Lower lobe of right lung (tissue), 2 donors: ENCODE data around the gene BDNF. TPM values are rescaled to one million over a fixed set of nuclear protein-coding genes. Genes with fewer than 3 reads are reported as not detected.

Experiments used
- ATAC-seq, 2 donors: fragments of 200-7000 bp; cut with Tn5 transposase; one replicate each; pipeline ENCODE4 v1.9.1; 2020 to 2022; ENCODE audit warnings: mild to moderate bottlenecking in 2 of 2, moderate library complexity in 2 of 2
- DNase-seq: peaks from one replicate; pipeline ENCODE4 v3.0.0-alpha.2; 2020
- H3K27ac ChIP-seq: fragments of 200-600 bp; one replicate; pipeline ENCODE4 v1.8.0; 2022
- H3K27me3 ChIP-seq: fragments of 200-600 bp; one replicate; pipeline ENCODE4 v1.8.0; 2022; ENCODE audit warnings: low read depth
- H3K36me3 ChIP-seq: fragments of 200-600 bp; one replicate; pipeline ENCODE4 v1.8.0; 2022; ENCODE audit warnings: mild to moderate bottlenecking
- H3K4me1 ChIP-seq: fragments of 200-600 bp; one replicate; pipeline ENCODE4 v1.8.0; 2022
- H3K4me3 ChIP-seq: fragments of 200-600 bp; one replicate; pipeline ENCODE4 v1.8.0; 2022; ENCODE audit warnings: mild to moderate bottlenecking
- H3K9me3 ChIP-seq: fragments of 200-600 bp; one replicate; pipeline ENCODE4 v1.8.0; 2022
- intact Hi-C: fragments of 100-400 bp; cut with DNase I; formaldehyde crosslinking; loops from one replicate; pipeline ENCODE4 v1.11.0; 2022
- total RNA-seq: library from RNA; stranded (reverse); fragmentation: NEBNext Ultra II Directional; extraction: Animal tissue kit (Norgen Biotek cat#: 25700); gene quantifications from one replicate; pipeline ENCODE4 v1.2.1, GENCODE V29; 2021
- TF ChIP-seq, protein P1 (sequence below): fragments of 200-600 bp; IDR thresholded peaks from one replicate; pipeline ENCODE4 v1.8.0; 2022; ENCODE audit warnings: antibody characterized with exemption, mild to moderate bottlenecking
- donor health status: DM: no; HTN: yes; CAD: no; lungs with severe emphysema.

The BDNF gene
- total RNA-seq, 1 donor from 2014 or later, result 3.4 TPM

- ATAC-seq (no peak), DNase-seq (no peak)
- Histone ChIP-seq H3K27me3 (peaks cover 63% of the 10 kb centered on the region), H3K4me3 (no peak overlapping the region), H3K4me1 (peaks cover 6% of the 10 kb centered on the region), H3K36me3 (no peaks in the 10 kb centered on the region), H3K9me3 (no peaks in the 10 kb centered on the region), H3K27ac (no peak overlapping the region)
- intact Hi-C loops, result no loop called here
- TF ChIP-seq, protein P1, sequence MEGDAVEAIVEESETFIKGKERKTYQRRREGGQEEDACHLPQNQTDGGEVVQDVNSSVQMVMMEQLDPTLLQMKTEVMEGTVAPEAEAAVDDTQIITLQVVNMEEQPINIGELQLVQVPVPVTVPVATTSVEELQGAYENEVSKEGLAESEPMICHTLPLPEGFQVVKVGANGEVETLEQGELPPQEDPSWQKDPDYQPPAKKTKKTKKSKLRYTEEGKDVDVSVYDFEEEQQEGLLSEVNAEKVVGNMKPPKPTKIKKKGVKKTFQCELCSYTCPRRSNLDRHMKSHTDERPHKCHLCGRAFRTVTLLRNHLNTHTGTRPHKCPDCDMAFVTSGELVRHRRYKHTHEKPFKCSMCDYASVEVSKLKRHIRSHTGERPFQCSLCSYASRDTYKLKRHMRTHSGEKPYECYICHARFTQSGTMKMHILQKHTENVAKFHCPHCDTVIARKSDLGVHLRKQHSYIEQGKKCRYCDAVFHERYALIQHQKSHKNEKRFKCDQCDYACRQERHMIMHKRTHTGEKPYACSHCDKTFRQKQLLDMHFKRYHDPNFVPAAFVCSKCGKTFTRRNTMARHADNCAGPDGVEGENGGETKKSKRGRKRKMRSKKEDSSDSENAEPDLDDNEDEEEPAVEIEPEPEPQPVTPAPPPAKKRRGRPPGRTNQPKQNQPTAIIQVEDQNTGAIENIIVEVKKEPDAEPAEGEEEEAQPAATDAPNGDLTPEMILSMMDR, result no peak
These were observed 23.4 kb upstream of the BDNF start for GRCh38 chr11:27723687-27724086.

DNA sequence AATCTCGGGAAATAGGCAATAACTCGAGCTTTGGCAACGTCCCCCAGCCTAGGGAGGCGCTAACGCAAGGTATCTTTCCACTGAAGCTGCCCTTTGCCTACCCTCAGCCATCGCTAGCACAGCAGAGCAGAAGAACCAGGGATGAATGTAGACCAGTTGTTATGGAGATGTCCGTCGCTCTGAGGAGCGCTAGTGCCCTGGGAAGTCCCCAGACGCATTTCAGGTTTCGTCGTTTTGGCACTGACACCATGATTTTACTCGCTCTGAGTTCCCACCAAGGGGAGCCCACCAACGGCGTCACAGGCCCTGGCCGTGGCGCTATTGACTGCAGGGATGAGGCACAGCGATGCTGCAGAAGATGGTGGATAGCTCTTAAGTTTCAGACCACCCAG is 22.7 kb upstream of the BDNF start:
- no peaks in the 10 kb centered on the region for H3K36me3 ChIP-seq
- DNase-seq, result no peak

DNA sequence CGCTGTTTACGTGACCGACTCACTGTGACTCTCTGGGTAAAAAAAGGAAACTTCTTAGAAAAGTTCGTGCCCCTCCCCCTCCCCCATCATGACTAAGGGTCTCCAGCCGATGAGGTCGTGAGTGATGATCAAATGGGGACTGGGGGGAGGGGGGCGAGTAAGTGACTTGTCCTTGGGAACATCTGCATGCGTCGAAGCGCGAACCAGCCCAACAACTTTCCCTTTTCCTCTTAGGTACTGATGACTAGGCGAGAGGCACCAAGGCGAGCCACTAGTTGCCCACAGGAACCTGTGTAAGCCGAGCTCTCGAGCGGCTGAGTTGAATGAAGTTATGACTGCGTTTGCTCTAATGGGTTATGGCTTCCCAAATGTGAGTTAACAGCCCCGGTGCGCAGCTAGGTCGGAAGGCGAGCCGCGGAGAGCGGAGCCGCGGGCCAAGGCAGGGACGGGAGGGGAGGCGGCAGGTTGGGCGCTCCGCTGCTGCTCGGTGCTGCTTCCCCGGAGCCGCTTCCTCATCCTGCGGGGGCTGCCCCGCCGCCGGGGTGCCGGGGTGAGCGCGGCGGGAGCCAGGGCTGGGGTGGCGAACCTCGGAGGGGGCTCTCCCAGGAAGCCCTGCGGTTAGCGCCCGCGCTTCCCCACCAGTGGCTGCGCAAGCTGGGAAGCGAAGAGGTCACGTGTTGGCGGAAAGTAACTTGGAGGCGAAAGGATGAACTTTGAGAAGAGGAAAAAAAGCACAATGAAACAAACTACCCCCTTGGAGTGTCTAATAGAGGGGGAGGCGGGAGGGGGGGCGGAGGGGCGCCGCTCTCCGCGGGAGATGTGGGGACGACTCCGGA is 22.1 kb upstream of the BDNF start:
- DNase-seq, result no peak
- TF ChIP-seq, protein P1, result no peak

More for the DNA sequence above, 22.7 kb upstream of the BDNF start:
- Histone ChIP-seq H3K4me1 (peaks cover 9% of the 10 kb centered on the region), H3K9me3 (no peaks in the 10 kb centered on the region), H3K27me3 (peaks cover 68% of the 10 kb centered on the region), H3K4me3 (no peak overlapping the region), H3K27ac (no peak overlapping the region)
- intact Hi-C loops, result no loop called here
- ATAC-seq, result no peak
- TF ChIP-seq, protein P1, result no peak

GRCh38 chr11:27721264-27722116 is 21.2 kb upstream of the BDNF start:
- ATAC-seq (no peak), DNase-seq (no peak)
- TF ChIP-seq, protein P1, result no peak
- no peaks in the 10 kb centered on the region for H3K9me3 ChIP-seq
- no peak overlapping the region for H3K27ac ChIP-seq
- no peaks in the 10 kb centered on the region for H3K36me3 ChIP-seq
- peaks cover 83% of the 10 kb centered on the region for H3K27me3 ChIP-seq
- intact Hi-C loops, result no loop called here
- peak overlapping the region; percentile 17 for H3K4me3 ChIP-seq
- H3K4me1 ChIP-seq, result peaks cover 10% of the 10 kb centered on the region

More for the DNA sequence above, 22.1 kb upstream of the BDNF start:
- no peaks in the 10 kb centered on the region for H3K36me3 ChIP-seq
- H3K4me3 ChIP-seq, result peak overlapping the region; percentile 17
- peaks cover 10% of the 10 kb centered on the region for H3K4me1 ChIP-seq
- H3K27me3 ChIP-seq, result peaks cover 75% of the 10 kb centered on the region
- intact Hi-C loops, result no loop called here
- no peaks in the 10 kb centered on the region for H3K9me3 ChIP-seq
- H3K27ac ChIP-seq, result no peak overlapping the region
- ATAC-seq, result peak in 1 of 2 donors; percentile 15

DNA sequence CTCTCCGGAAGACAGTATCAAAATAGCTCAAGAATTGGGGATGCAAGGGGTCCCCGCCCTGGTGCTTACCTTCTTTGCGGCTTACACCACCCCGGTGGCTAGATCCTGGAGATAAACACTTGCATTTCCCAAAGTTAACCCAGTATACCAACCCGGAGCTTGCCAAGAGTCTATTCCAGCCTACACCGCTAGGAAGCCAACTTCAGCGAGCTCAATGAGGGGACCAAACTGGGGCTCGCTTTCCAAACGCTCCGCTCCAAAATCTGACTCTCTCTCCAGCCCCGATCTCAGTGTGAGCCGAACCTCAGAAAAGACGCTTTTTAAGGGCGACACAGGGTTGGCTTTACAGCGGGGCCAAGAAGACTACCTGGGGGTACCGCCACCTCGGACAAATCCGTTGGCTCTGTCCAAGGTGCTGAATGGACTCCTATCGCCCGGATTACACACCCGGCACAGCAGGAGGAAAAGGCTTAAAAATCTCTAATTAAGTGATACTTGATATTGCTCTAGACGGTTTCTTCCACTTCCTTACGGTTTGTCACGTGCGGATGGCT is 20.1 kb upstream of the BDNF start:
- Histone ChIP-seq H3K4me1 (peaks cover 10% of the 10 kb centered on the region), H3K36me3 (no peaks in the 10 kb centered on the region), H3K27ac (no peak overlapping the region), H3K27me3 (peaks cover 87% of the 10 kb centered on the region), H3K9me3 (no peaks in the 10 kb centered on the region), H3K4me3 (no peak overlapping the region)
- ATAC-seq (peak in 1 of 2 donors; percentile 56), DNase-seq (no peak)
- intact Hi-C loops, result no loop called here
- TF ChIP-seq, protein P1, result no peak
